HK-2 (cell line): ENCODE data around the gene CDK11B.
"Not testable (repeated sequence)": the region's sequence is repeated elsewhere in the genome, so short reads cannot be mapped to it uniquely, and the experiment has no call there.

Experiments used
- DNase-seq: peaks from one replicate; pipeline ENCODE4 v3.0.0-alpha.2; 2018; ENCODE audit not compliant: unreplicated experiment

The CDK11B gene

DNA sequence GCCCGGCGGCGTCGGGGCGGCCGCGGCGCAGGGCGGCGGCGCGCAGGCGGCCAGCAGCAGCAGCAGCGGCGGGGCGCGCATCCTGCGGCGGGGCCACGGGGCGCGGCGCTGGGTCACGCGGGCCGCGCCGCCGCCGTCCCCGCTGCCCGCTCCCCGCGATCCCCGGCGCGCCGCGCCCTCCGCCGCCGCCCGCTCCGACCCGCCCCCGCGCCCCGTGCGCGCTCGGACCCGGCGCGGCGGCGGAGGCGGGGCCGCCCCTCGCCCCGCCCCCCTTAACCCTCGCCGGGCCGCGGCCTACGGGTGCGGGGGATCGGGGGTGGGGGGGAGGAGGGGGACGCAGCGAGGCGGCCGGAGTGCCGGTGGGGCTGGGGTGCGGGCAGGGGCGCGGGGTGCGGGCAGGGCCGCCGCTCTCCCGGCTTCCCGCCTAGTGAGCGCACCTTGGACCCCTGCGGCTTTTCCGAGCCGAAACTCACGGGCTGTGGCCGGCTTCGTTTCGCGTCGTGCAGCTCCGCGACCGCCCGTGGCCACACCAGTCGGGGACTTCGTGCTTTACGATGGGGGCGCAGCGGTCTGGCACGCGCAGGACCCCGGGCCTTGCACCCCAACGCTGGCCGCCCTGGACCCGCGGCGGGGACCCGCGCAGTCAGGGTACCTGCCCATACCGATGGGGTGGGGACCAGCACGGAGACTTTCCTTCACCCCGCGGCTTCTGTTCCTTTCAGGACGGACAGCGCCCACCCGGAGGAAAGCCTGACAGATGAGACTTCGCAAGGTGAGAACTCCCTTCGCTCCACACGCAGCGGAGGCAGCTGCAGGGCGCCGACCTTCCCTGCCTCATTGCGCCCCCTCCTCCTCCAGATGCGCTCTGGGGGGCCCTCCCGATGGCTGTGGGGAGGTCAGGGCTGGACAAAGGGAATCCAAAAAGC is 58.6 kb downstream of the CDK11B start, which contains the start of gene FNDC10:
FNDC10 (minus strand) TSS at position 201 of the 926 bp plus-strand sequence; CDS start at position 81, 120 bp downstream.
- DNase-seq, result no peak

DNA sequence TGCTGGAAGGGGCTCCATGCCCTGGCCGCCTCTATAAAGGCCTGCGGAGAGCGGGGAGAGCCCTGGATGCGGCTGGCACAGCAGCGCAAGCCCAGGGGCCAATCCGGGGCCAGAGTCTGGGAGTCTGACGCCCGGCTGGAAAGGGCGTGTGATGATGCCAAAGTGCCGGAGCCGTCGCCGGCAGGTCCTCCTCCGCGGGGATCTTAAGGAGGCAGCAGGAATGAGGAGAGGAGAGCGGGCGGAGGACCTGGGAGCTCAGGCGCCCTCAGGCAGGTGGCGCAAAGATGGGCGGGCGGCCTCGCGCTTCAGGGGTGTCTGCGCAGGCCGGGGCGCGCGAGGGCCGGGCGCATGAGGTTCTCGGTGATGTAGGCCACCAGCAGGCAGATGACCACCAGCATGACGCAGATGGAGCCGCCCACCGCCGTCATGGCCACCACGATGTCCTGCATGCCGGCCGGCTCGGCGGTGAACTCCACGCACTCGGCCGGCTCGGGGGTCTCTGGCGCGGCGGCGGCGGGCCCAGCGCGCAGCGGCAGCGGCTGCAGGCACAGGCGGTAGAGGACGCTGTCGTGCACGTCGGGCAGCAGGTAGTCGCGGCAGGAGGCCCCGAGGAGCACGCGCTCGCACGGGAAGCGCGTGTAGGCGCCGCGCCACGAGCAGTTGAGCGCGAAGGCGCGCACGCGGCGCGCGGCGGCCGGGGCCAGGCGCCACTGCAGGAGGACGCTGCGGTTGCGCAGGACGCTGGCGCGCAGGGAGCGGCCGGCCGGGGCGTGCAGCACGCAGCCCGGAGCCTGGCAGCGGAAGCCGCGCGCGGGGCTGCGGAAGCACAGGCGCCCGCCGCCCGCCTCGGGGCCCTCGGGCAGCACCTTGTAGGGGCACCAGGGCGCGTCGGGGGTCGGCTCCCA is 59.5 kb downstream of the CDK11B start:
- no peak for DNase-seq

DNA sequence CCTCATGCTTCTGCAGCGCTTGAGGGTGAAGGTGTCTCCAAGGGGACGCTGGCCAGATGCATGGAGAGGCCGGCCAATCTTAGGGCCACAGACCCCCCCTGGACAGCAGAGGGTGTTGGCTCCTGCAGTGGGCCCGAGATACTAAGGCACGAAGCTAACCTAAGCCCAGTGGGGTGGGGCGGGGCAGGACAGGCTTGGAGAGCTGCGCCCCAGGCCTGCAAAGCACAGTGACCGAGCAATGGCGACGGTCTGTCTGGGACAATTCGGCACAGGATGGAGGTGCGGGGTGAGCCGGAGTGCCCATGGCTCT is 60.1 kb downstream of the CDK11B start:
- DNase-seq, result no peak

DNA sequence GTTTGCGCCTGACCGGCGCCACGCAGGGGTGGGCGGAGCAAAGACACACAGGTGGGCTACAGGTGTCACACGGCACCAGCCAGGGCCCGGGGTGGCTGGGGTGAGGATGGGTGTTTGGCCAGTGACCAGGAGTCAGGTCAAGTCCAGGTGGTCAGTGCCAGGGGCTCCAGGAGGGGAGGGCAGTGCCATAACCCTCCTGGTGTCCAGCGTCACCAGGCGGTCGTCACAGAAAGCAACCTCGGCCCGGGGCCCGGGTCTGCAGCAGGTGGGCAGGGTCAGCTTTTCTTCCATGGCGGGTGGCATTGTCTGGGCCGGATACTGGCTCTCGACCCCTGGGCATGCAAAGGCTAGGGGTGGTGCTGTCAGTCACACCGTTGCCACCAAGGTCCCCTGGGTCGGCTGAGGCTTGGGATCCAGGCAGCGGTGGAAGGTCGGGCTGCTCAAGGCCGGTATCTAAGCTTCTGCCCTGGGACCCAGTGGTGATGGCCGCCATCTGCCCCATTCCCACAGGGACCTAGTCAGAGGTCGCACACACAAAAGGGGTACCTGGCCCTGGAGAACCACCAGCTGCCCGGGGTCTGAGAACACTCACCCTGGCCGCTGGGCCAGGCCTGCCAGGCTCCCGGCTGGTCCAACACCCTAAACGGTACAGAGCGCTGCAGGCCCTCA is 60.6 kb downstream of the CDK11B start:
- no peak for DNase-seq

DNA sequence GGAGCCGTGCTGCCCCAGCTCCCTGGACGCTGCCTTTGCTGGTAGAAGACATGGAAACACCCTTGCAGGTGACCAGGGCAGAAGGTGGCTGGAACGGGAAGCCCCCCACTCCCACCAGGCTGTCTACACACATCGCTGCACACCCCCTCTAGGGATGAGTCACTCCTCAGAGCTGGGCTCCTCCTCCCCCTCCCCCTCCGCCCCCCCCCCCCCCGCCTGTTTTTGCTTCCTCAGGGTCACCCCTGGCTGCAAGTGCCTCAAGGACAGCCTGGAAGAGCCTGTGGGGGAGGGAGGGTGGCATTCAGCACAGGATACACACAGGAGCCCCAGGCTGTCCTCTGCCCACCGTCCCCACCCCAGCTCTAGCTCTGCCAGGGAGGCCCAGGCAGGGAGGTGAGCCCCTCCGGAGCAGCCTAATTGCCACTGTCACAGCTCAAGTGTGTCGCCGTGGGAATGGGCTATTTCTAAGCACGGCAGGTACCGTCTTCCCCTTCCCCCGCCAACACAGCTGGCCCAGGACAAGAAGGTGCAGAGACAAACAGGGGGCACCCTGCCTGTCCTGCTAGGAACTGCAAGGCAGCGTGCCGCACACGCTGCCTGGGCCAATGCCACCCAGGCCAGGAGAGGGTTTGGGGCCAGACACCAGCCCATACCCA is 61.4 kb downstream of the CDK11B start:
- peak; percentile 32 for DNase-seq

DNA sequence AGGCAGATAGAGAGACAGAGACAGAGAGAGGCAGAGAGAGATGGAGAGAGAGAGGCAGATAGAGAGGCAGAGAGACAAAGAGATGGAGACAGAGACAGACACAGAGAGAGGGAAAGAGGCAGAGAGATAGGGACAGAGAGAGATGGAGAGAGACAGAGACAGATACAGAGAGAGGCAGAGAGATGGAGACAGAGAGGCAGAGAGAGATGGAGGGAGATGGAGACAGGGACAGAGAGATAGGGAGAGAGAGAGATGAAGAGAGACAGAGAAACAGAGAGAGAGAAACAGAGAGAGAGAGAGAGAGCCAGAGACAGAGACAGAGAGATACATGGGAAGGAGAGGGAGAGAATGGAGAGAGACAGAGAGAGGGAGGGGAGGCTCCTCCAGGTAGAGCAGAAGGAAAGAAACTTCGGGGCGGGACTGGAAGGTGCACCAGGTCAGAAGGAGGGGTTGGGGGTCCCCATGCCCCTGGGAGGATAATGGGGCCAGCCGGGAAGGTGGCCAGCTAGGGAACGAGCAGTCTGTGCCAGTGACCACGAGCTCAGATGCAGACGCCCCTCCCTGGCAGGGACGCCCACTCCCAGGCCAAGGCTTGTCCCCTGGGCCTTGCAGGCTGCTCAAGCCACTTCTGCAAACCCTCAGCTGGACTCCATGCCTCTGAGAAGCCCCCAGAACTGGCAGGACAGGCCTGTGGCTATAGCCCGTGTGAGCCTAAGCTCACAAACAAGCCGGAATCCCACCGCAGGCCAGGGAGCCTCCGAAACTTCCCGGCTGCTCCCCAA is 62.1 kb downstream of the CDK11B start:
- no peak for DNase-seq

DNA sequence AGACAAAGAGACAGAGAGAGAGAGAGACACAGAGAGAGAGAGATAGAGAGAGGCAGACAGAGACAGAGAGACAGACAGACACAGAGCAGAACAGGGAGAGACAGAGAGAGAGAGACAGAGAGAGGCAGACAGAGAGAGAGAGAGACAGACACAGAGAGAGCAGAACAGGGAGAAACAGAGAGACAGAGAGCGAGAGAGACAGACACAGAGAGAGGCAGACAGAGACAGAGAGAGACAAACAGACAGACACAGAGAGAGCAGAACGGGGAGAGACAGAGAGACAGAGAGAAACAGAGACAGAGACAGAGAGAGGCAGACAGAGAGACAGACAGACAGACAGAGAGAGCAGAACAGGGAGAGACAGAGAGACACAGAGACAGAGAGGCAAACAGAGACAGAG is 63.5 kb downstream of the CDK11B start:
- DNase-seq, result not testable (repeated sequence)

DNA sequence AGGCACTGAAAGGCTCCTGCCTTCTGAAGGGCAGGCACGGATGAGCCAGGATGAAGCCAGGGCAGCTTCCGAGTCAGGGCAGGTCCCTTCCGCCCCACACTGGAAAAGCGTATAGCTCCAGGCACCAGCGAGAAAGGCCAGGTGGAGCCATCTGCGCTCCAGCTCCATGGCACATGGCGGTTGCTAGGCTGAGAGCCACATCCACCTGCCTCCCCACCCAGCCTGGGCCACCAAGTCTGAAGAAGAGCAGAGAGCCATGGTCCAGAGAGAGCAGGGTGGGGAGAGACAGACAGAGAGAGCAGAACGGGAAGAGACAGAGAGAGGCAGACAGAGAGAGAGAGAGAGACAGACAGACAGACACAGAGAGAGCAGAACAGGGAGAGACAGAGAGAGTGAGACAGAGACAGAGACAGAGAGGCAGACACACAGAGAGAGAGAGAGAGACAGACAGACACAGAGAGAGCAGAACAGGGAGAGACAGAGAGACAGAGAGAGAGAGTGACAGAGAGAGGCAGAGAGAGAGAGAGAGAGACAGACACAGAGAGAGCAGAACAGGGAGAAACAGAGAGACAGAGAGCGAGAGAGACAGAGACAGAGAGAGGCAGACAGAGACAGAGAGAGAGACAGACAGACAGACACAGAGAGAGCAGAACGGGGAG is 64.1 kb downstream of the CDK11B start:
- no peak for DNase-seq

DNA sequence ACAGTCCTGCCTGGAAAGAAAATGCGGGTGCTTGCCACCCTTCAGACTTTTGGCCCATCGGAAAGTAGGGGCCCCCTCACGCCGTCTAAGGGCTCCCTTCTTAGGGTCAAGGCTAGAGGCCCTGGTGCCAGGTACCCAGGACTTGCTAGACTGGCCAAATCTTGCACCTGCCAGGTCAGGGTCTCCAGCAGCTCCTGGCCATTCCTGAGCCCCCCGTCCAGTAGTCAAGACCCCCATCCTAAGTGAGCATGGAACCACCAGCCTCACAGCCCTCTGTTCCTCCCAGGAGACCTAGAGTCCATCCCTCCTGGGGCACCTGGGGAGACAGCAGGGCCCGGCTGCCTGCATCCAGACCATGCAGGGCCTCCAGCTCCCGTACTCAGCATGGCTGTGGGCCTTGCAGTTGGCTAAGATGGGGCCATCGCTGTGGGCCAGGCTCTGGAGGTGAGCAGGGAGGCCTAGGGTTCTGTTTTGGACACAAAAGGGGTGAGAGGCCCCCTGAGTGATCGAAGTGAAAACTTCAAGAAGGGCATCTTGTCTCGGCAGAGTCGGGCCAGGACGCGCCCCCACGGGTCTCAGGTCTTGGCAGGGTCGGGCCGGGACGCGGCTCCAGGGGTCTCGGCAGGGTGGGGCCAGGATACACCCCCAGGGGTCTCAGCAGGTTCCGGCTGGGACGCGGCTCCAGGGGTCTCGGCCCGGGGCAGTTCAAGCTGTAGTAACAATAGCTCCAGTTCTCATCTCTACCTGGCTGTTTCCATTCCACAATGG is 64.8 kb downstream of the CDK11B start:
- DNase-seq, result no peak

DNA sequence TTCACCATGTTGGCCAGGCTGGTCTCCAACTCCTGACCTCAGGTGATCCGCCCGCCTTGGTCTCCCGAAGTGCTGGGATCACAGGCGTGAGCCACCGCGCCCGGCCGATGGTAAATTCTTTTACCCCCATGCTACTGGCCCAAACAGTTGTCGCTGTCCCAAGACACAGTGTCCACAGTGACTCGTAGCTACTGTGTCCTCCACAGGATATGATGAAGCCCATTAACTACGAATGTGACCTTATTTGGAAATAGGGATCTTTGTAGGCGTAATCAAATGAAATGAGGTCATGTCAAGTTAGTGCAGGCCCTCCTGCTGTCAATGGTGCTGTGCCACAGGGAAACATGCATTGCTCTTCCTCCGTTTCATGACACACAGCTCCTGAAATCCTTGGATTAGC is 67.4 kb downstream of the CDK11B start:
- no peak for DNase-seq
